H9 (cell line): Measurements from ENCODE around the gene ARL4C. TPM values are rescaled to one million over a fixed set of nuclear protein-coding genes. Genes with fewer than 3 reads are reported as not detected.
"Not testable (repeated sequence)": the region's sequence is repeated elsewhere in the genome, so short reads cannot be mapped to it uniquely, and the experiment has no call there.

ENCODE experiments used
- DNase-seq: peaks from one replicate; pipeline ENCODE4 v3.0.0-alpha.2; 2017
- H2AFZ ChIP-seq: one replicate; pipeline ENCODE4 v1.6.1; 2013; ENCODE audit warnings: mild to moderate bottlenecking, low read length, control low read depth, moderate library complexity
- H2AK5ac ChIP-seq: 2 replicates; pipeline ENCODE4 v1.6.1; 2013; ENCODE audit warnings: low read length, control low read depth, mixed read lengths; ENCODE audit not compliant: insufficient read length
- H2BK120ac ChIP-seq: one replicate; pipeline ENCODE4 v1.6.1; 2013; ENCODE audit warnings: low read depth, mild to moderate bottlenecking, low read length, control low read depth, inconsistent platforms; ENCODE audit not compliant: poor library complexity, severe bottlenecking
- H2BK12ac ChIP-seq: 2 replicates; pipeline ENCODE4 v1.6.1; 2013; ENCODE audit warnings: low read length, control low read depth, mixed read lengths, low read depth; ENCODE audit not compliant: insufficient read length
- H2BK15ac ChIP-seq: 2 replicates; pipeline ENCODE4 v1.6.1; 2013; ENCODE audit warnings: low read depth, low read length, control low read depth
- H2BK20ac ChIP-seq: one replicate; pipeline ENCODE4 v1.6.1; 2013; ENCODE audit warnings: low read depth, mild to moderate bottlenecking, low read length, control low read depth, inconsistent platforms; ENCODE audit not compliant: poor library complexity, severe bottlenecking
- H2BK5ac ChIP-seq: 2 replicates; pipeline ENCODE4 v1.6.1; 2013; ENCODE audit warnings: low read length, control low read depth, mixed read lengths; ENCODE audit not compliant: insufficient read length
- H3K14ac ChIP-seq: 2 replicates; pipeline ENCODE4 v1.6.1; 2013; ENCODE audit warnings: low read length, control low read depth; ENCODE audit not compliant: insufficient read depth
- H3K18ac ChIP-seq: 2 replicates; pipeline ENCODE4 v1.6.1; 2013; ENCODE audit warnings: low read depth, mild to moderate bottlenecking, mixed read lengths, low read length, control low read depth; ENCODE audit not compliant: insufficient read length
- H3K23ac ChIP-seq: 2 replicates; pipeline ENCODE4 v1.6.1; 2013; ENCODE audit warnings: low read length, control low read depth, mixed read lengths, low read depth; ENCODE audit not compliant: insufficient read length
- H3K23me2 ChIP-seq: 2 replicates; pipeline ENCODE4 v1.6.1; 2013; ENCODE audit warnings: low read depth, mild to moderate bottlenecking, mixed read lengths, low read length, control low read depth; ENCODE audit not compliant: insufficient read length, poor library complexity, severe bottlenecking
- H3K27ac ChIP-seq: 2 replicates; pipeline ENCODE4 v1.5.1; 2013; ENCODE audit warnings: low read length, control low read depth, mixed read lengths, low read depth; ENCODE audit not compliant: insufficient read length
- H3K27me3 ChIP-seq: 2 replicates; pipeline ENCODE4 v1.6.1; 2013; ENCODE audit warnings: low read length, control low read depth, inconsistent platforms; ENCODE audit not compliant: insufficient read depth
- H3K4ac ChIP-seq: 2 replicates; pipeline ENCODE4 v1.6.1; 2013; ENCODE audit warnings: low read depth, mild to moderate bottlenecking, control low read depth, inconsistent platforms, low read length, moderate library complexity
- H3K4me1 ChIP-seq: 2 replicates; pipeline ENCODE4 v1.6.1; 2013; ENCODE audit warnings: low read length, control low read depth, inconsistent platforms; ENCODE audit not compliant: insufficient read depth
- H3K4me2 ChIP-seq: 2 replicates; pipeline ENCODE4 v1.6.1; 2013; ENCODE audit warnings: low read length, control low read depth, mixed read lengths; ENCODE audit not compliant: insufficient read length, insufficient read depth
- H3K56ac ChIP-seq: 2 replicates; pipeline ENCODE4 v1.6.1; 2013; ENCODE audit warnings: low read depth, mild to moderate bottlenecking, mixed read lengths, low read length, control low read depth; ENCODE audit not compliant: insufficient read length
- H3K79me1 ChIP-seq: 2 replicates; pipeline ENCODE4 v1.6.1; 2013; ENCODE audit warnings: low read depth, mild to moderate bottlenecking, moderate library complexity, low read length, control low read depth, inconsistent platforms; ENCODE audit not compliant: insufficient read depth, poor library complexity, severe bottlenecking
- H3K79me2 ChIP-seq: 2 replicates; pipeline ENCODE4 v1.6.1; 2013; ENCODE audit warnings: low read length, control low read depth, inconsistent platforms; ENCODE audit not compliant: insufficient read depth
- H3K9ac ChIP-seq: 2 replicates; pipeline ENCODE4 v1.6.1; 2013; ENCODE audit warnings: low read length, control low read depth, mixed read lengths; ENCODE audit not compliant: insufficient read length; ENCODE audit errors: extremely low read depth
- H3K9me3 ChIP-seq: one replicate; pipeline ENCODE4 v1.6.1; 2013; ENCODE audit warnings: low read depth, low read length, inconsistent platforms; ENCODE audit not compliant: control insufficient read depth
- H3T11ph ChIP-seq: one replicate; pipeline ENCODE4 v1.6.1; 2013; ENCODE audit warnings: mild to moderate bottlenecking, low read length, control low read depth, inconsistent platforms
- H4K20me1 ChIP-seq: one replicate; pipeline ENCODE4 v1.6.1; 2013; ENCODE audit not compliant: control insufficient read depth, insufficient read length, insufficient read depth
- H4K5ac ChIP-seq: 2 replicates; pipeline ENCODE4 v1.6.1; 2013; ENCODE audit warnings: low read depth, mild to moderate bottlenecking, mixed read lengths, low read length, control low read depth; ENCODE audit not compliant: insufficient read length
- H4K8ac ChIP-seq: replicated peaks from 2 replicates; pipeline ENCODE4 v1.6.1; 2013; ENCODE audit warnings: low read length, control low read depth, mixed read lengths, low read depth; ENCODE audit not compliant: insufficient read length
- H4K91ac ChIP-seq: 2 replicates; pipeline ENCODE4 v1.6.1; 2013; ENCODE audit warnings: low read depth, mild to moderate bottlenecking, moderate library complexity, mixed read lengths, low read length, control low read depth; ENCODE audit not compliant: insufficient read length
- H3K27ac Mint-ChIP-seq, 3 experiments: 2 replicates in 2 of 3; 3 replicates in 1 of 3; pipeline ENCODE4 v1.8.0; 2020 to 2021; ENCODE audit warnings: mixed read lengths in 3 of 3, mild to moderate bottlenecking in 1 of 3, moderate library complexity in 1 of 3
- H3K27me3 Mint-ChIP-seq: 2 replicates; pipeline ENCODE4 v1.8.0; 2021; ENCODE audit warnings: low read depth, mild to moderate bottlenecking, moderate library complexity, mixed read lengths
- H3K36me3 Mint-ChIP-seq, 3 experiments: 2 replicates in 2 of 3; 3 replicates in 1 of 3; pipeline ENCODE4 v1.8.0; 2020 to 2021; ENCODE audit warnings: low read depth in 3 of 3, mixed read lengths in 3 of 3; ENCODE audit not compliant: insufficient read depth in 1 of 3
- H3K4me1 Mint-ChIP-seq, 2 experiments: 2 replicates each; pipeline ENCODE4 v1.8.0; 2020; ENCODE audit warnings: mixed read lengths in 2 of 2
- H3K4me3 Mint-ChIP-seq, 2 experiments: 2 replicates in 1 of 2; 3 replicates in 1 of 2; pipeline ENCODE4 v1.8.0; 2020 to 2021; ENCODE audit warnings: mild to moderate bottlenecking in 2 of 2, mixed read lengths in 2 of 2, moderate library complexity in 1 of 2
- H3K9me3 Mint-ChIP-seq, 2 experiments: 2 replicates in 1 of 2; 3 replicates in 1 of 2; pipeline ENCODE4 v1.8.0; 2020; ENCODE audit warnings: mild to moderate bottlenecking in 2 of 2, mixed read lengths in 2 of 2, moderate library complexity in 1 of 2
- CTCF ChIP-seq: fragments of 200-600 bp; sonication (generic); conservative IDR thresholded peaks from 3 replicates; pipeline ENCODE4 v1.8.0; 2021; ENCODE audit warnings: antibody characterized with exemption, mild to moderate bottlenecking
- WGBS: extraction: QIAGEN DNeasy Blood & Tissue Kit; methylation state at CpG from one replicate; pipeline ENCODE4 v1.1.7; 2013; ENCODE audit warnings: missing lambda C conversion rate, low lambda C conversion rate, mixed read lengths; ENCODE audit not compliant: insufficient read length; ENCODE audit errors: extremely low coverage; 5-methylcytosine and 5-hydroxymethylcytosine counted together
- total RNA-seq: library from RNA; stranded (reverse); gene quantifications from 2 replicates; pipeline ENCODE4 v1.2.1, GENCODE V29; 2021

Gene ARL4C
- total RNA-seq, 1 experiment from 2014 or later = 12.0 TPM

- Histone ChIP-seq H2BK12ac (no peak overlapping the region), H3K9ac (no peak overlapping the region), H3K79me2 (no peaks in the 10 kb centered on the region; the same call in 1 of the 2 replicates), H3K23ac (no peak overlapping the region), H4K20me1 (no peaks in the 10 kb centered on the region), H3K9me3 (no peaks in the 10 kb centered on the region), H2BK5ac (no peak overlapping the region), H3K18ac (no peak overlapping the region), H3K14ac (no peak overlapping the region), H3K4me2 (no peak overlapping the region), H3K56ac (no peak overlapping the region), H3K27me3 (no peaks in the 10 kb centered on the region), H3K4me1 (no peaks in the 10 kb centered on the region), H3T11ph (no peak overlapping the region), H4K5ac (no peak overlapping the region), H2BK15ac (no peak overlapping the region), H2AK5ac (no peak overlapping the region), H2AFZ (no peak overlapping the region), H2BK20ac (no peak overlapping the region), H3K27ac (no peak overlapping the region), H2BK120ac (no peak overlapping the region), H3K23me2 (no peaks in the 10 kb centered on the region), H4K8ac (no peak overlapping the region), H3K79me1 (no peaks in the 10 kb centered on the region), H4K91ac (no peak overlapping the region), H3K4ac (no peak overlapping the region)
- H3K4me3 Mint-ChIP-seq = no peak overlapping the region
- DNase-seq = no peak
- peaks cover 0 to 17% (median 4%) of the 10 kb centered on the region in 3 experiments; a peak in 5 of 7 replicates for H3K36me3 Mint-ChIP-seq
- H3K4me1 Mint-ChIP-seq = peaks cover 18 to 22% of the 10 kb centered on the region in 2 experiments
- peaks cover 13 to 16% of the 10 kb centered on the region in 2 experiments for H3K9me3 Mint-ChIP-seq
- no CpG with 5 or more reads among the region's 2 CpGs for WGBS
- no peak overlapping the region for H3K27ac Mint-ChIP-seq
- H3K27me3 Mint-ChIP-seq = peaks cover 4% of the 10 kb centered on the region; the same call in 1 of the 2 replicates
- no peak for TF ChIP-seq CTCF
These were observed 39.5 kb downstream of the ARL4C start for GRCh38 chr2:234457421-234457820.

DNA sequence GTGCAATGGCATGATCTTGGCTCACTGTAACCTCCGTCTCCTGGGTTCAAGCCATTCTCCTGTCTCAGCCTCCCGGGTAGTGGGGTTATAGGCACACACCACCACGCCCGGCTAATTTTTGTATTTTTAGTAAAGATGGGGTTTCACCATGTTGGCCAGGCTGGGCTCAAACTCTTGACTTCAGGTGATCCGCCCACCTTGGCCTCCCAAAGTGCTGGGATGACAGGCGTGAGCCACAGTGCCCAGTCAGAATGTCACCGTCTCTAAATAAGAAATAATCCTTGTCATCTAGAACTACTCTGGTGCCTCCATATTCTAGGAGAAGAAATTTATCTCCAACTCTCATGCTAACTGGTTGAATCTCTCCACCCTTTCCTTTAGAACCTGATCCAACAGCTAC is 41.6 kb downstream of the ARL4C start:
- H3K18ac ChIP-seq, H4K5ac ChIP-seq, H3K27ac Mint-ChIP-seq, H2BK5ac ChIP-seq, H3K27me3 ChIP-seq, H2BK15ac ChIP-seq, H2BK120ac ChIP-seq, H3K79me2 ChIP-seq, H3K14ac ChIP-seq, H3K27ac ChIP-seq, H4K91ac ChIP-seq, H2BK12ac ChIP-seq, H3K9me3 ChIP-seq, H3K56ac ChIP-seq, H3K79me1 ChIP-seq, H2BK20ac ChIP-seq, H3K4me3 Mint-ChIP-seq, H3K9ac ChIP-seq, H2AFZ ChIP-seq, H4K20me1 ChIP-seq, H4K8ac ChIP-seq, H3K4me1 ChIP-seq, H3K27me3 Mint-ChIP-seq, H3K23me2 ChIP-seq, H3T11ph ChIP-seq, DNase-seq, H3K4me2 ChIP-seq, H2AK5ac ChIP-seq, H3K4ac ChIP-seq, H3K23ac ChIP-seq: not testable (repeated sequence)
- no CpG with 5 or more reads among the region's 7 CpGs for WGBS
- Mint-ChIP-seq H3K4me1 (peaks cover 33 to 40% of the 10 kb centered on the region in 2 experiments), H3K36me3 (peaks cover 0 to 17% (median 6%) of the 10 kb centered on the region in 3 experiments; a peak in 5 of 7 replicates), H3K9me3 (peaks cover 13 to 16% of the 10 kb centered on the region in 2 experiments)
